NCI-H526 (cell line): ENCODE measurements around the gene RMI2.

Source experiments
- DNase-seq, 2 experiments: peaks; one replicate each; lab custom pipeline; 2025; lab: John Stamatoyannopoulos, UW

RMI2 gene

DNA sequence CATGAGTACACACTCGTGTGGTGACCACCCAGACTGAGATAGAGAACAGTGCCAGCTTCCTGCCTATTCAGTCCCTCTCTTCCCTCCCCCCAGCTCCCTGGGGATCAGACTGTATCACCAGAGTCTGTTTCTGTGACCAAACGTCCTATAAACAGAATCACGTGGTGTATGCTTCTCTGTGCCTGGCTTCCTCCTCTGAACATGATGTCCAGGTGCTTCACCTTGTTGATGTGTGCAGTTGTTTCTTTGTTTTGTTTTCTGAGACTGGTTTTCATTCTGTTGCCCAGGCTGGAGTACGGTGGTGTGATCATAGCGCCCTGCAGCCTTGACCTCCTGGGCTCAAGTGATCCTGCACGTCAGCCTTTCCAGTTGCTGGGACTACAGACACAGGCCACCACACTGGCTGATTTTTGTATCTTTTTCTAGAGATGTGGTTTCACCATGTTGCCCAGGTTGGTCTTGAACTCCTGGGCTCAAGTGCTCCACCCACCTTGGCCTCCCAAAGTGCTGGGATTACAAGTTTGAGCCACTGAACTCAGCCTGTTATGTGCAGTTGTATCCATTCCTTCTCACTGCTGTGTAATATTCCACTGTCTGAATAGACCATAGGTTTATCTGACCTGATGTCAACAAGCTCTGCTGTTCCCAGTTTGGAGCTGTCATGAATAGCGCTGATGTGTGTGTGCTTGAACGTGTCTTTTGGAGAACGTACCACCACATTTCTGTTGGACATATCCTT lies 35.2 kb upstream of the RMI2 start:
- DNase-seq, result peak in 1 of 2 experiments; percentile 17

DNA sequence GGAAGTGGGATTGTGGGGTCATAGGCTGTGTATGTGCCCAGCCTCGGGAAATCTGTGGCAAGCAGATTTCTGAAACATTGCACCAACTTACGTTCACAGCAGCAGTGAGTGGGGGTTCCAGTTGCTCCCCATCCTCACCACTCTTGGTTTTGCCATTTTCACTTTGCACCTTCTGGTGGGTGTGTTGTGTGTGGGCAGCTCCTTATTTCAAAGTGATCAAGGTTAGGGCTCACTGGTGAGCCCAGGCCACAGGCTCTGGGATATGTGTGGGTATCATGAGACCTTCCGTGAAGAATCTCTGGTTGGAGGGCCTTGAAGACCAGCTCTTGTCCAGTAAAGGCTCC lies 34.7 kb upstream of the RMI2 start:
- DNase-seq, result no peak

DNA sequence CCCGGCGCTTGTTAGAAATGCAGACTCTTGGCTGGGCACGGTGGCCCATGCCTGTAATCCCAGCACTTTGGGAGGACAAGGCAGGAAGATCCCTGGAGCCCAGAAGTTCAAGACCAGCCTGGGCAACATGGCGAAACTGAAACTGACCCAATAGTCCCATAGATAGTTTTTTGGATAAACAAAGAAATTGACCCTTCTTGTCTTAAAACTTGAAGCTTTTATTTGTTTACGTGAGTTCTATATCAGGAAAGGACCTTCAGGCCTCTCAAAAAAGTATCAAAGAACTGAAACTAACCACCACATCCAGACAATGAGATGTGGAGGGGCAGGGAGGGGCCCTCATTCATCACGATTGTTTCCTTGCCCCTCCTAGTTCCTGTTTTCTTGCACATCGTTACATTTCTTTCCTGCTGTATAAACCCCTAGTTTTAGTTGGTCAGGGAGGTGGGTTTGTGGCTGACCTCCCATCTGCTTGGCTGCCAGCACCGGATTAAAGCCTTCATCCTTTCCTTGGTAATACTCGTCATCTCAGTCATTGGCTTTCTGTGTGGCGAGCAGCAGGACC lies 34.2 kb upstream of the RMI2 start:
- no peak for DNase-seq

DNA sequence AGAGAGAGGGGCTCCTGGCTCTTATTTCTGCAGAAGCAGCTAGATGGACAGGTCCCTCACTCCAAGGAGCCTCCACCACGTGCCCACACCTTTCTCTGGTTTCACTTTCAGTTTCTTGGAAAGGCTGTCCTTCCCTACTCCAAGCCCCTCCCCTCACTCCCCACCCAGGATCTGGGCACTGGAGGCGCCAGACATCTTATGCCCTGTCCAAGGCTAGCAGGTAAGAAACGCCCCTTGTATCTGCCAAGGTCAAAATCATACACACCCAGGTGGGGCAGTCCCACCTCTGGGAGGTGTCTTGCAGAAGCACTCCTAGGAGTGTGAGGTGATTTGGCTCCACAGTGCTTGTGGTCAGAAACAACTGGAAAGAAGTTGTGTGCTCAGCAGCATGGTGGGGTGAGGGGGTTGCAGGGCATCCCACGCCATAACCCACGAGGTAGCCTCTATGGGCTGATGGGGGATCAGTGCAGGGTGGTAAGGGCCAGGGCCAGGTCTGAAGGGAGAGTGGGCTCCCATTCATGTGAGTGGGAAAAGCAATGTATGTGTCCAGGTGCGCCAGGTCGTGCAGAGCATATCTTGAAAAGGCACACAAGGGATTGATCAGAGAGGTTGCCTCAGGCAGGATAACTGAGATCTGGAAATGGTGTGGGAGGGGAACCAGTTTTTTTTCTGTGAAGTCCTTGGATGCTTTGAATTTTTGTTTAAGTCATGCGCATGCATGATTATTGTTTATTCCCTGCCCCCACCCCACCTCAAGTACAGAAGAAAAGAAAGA lies 32.4 kb upstream of the RMI2 start:
- peak; percentile 12 to 26 for DNase-seq

DNA sequence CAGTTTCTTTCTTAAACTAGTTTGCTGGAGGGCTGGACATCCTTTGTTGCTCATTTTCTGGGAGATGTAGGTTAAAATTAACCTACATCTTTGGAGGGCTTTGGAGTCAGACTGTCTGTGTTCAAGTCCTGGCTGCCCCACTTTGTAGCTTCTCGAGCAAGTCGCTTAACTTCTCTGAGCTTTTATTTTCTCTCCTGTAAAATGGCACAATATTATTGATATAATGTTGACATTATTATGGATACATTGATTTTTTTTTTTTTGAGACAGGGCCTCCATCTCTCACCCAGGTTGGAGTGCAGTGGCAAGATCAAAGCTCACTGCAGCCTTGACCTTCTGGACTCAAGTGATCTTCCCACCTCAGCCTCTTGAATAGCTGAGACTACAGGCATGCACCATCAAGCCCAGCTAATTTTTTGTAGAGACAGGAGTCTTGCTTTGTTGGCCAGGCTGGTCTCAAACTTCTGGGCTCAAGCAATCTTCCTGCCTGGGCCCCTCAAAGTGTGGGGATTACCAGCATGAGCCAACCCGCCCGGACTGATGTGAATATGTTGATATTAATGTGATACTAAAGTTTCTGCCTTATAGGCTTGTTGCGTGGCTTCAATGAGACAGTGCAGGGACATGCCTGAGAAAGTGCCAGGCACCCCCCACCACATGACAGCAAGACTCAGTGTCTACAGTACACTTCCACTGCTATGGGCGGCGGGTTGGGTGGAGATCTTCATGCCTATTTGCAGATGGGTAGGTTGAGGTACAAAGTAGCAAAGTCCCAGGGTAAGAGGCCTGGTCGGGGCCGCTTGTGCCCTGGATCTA lies 31.6 kb upstream of the RMI2 start:
- no peak for DNase-seq

DNA sequence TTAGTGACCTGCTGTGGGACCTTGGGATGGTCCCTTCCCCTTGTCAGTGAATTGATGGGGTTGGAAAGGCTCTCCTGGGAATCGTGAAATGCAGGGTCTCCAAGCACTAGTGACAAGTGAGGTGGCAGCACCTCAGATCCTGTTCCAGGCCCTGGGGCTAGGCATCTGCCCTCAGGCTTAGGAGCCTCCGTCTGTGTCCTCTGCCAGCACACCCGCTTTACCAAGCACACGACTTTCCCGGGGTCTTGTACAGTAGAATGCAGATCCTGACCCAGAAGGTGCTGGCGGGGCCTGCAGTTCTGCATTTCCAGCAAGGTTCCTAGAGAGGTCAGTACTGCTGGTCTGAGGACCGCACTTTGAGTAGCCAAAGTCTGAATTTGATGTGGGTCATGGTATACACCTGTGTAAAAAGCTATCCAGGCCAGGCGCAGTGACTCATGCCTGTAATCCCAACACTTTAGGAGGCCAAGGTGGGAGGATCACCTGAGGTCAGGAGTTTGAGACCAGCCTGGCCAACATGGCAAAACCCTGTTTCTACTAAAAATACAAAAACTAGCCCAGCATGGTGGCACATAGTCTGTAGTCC lies 30.9 kb upstream of the RMI2 start:
- DNase-seq, result no peak

DNA sequence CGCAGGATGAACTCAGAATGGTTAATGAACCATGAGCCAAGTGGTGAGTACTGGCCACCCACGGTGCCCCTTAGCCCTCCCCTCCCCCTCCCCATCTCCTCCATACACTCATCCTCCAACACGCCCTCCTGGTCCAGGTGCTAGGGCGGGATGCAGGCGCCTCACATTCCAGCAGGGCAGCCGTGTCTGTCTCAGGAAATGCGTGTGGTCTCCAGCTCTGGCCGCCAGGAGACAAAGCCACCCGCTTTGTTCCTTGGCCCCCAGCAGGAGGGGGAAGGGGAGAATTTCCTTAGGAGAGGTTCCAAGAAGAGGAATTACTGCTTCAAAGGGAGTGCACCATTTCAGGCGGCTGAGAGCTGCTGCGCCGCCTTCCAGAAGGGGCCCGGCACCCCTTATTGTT lies 29.7 kb upstream of the RMI2 start:
- DNase-seq, result no peak

DNA sequence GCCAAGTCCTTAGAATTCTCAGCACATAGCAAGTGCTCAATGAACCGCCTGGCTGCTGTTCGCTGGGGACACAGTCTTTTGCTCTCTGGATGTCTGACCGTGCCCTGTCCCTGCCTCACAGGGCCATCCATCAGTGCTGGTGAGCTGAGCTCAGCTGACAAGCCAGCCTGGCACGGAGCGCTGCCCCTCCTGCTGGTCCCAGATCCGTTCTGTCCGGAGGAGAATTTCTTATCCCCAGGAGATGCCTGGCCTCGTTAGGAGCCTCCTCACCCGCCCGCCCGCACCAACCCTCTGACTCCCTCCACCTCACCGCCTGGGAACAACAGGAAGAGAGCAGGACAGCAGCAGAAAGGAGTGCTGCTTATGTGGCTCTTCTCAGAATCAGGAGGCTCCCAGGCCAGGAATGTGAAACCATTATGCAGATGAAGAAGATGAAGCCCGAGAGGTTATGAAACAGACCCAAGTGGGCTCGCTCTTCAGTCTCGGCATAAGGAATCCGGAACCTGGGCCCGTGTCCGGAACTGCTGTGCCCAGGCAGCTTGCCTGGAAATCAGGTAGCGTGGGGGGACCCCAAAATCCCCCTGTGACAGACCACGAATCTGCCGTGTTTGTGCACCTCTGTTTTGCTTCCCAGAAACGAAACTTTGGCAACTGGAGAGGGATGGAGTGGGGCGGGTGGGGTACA lies 28.8 kb upstream of the RMI2 start:
- no peak for DNase-seq

DNA sequence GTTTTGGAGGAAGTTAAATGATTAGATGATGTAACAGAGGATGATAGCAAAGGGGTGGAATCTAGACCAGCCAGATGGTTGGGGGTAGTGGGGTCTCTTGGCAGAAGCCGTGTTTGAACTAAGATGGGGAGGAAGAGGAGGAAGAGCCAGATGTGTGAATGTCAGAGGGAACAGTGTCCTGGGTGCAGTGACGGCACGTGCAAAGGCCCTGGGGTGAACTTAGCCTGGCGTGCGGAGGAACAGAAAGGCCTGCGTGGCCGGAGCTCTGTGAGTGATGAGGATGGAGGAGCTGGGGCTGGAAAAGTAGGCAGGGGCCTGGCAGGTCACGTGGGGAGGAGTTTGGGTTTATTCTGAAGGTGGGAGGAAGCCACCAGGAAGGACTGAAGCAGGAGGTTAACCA lies 26.4 kb upstream of the RMI2 start:
- no peak for DNase-seq

DNA sequence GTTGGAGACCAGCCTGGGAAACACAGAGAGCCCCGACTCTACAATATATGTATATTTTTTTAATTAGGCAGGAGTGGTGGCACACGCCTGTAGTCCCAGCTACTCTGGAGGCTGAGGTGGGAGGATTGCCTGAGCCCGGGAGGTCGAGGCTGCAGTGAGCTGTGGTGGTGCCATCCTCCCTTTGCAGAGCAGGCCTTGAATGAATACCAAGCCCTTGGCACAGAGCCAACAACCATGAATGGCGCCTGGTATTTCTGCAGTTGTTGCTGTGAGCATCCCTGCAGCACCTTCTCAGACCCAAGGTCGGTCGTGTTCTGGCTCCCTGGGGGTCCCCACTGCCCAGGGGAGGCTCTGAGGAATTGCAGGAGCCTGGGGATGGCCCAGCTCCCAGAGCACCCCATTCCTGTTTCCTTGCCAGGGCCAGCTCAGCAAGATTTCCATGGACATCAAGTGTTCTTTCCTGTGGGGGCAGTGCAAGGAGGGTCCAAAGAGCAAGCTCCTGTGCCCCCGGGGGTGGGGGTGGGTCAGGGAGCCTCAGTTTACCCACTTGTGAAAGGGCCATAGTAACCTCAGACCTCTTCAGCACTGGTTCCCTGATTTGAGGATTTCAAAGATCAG lies 25.6 kb upstream of the RMI2 start:
- DNase-seq, result no peak

DNA sequence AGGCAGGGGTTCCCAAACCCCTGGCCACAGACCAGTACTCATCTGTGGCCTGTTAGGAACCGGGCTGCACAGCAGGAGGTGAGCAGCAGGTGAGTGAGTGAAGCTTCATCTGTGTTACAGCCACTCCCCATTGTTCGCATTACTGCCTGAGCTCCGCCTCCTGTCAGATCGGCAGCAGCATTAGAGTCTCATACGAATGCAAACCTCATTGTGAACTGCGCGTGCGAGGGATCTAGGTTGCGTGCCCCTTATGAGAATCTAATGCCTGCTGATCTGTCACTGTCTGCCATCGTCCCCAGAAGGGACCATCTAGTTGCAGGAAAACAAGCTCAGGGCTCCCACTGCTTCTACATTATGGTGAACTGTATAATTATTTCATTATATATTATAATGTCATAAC lies 25.1 kb upstream of the RMI2 start:
- DNase-seq, result peak in 1 of 2 experiments; percentile 18

DNA sequence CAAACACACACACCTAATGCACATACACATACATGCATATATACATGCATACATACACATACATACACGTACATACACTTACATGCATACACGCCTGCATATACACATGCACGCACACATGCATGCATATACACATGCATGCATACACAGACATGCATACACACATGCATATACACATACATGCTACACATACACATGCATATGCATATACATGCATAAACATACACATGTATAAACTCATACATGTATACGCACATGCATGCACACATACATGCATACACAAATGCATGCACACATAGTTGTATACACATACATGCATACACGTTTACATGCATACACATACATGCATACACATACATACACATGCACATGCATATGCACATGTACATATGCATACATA lies 23.6 kb upstream of the RMI2 start:
- DNase-seq, result no peak

DNA sequence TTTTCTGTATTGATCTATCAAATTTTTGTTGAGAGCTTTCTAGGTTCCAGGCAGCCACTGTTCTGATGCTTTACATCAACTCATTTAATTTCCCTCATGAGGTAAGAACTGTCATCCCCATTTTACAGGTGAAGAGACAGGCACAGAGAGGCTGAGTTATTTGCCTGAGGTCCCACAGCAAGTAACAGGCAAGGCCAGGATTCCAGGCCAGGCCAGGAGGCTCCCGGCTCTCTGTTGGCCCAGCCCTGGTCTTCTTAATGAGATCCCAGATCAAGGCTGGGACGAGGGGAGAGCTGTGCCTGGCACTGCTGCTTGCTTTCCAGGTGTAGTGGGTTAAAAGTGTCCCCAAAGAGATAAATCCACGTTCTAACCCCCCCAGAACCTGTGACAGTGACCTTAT lies 22.4 kb upstream of the RMI2 start:
- no peak for DNase-seq

DNA sequence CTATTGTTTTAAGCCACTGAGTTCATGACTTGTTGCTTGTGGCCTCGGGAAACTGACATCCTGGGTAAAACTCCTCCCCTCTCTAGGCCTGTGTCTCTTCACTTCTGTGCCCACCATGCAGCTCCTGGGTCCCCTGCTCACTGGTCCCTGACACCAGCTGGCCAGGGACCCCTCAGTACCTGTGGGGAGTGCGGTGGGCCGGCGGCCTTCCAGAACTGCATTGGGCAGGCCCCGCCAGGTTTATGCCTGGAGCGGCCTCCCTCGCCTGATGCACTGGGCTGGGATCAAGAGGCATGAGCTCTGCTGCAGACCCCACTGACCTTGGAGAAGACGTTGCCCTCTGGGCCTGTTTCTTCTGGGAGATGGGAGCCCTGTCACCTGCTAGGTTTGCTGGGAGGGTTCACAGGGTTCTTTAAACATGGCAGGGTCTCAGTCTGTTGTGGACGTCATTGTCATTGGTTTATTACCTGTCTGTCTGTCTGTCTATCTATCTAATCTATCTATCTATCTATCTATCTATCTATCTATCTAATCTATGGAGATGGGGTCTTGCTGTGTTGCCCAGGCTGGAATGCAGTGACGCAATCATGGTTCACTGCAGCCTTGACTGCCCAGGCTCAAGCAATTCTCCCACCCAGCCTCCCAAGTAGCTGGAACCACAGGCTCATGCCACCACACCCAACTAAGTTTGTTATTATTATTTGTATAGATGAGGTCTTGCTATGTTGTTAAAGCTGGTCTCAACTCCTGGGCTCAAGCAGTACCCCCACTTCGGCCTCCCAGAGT lies 21.5 kb upstream of the RMI2 start:
- DNase-seq, result no peak

DNA sequence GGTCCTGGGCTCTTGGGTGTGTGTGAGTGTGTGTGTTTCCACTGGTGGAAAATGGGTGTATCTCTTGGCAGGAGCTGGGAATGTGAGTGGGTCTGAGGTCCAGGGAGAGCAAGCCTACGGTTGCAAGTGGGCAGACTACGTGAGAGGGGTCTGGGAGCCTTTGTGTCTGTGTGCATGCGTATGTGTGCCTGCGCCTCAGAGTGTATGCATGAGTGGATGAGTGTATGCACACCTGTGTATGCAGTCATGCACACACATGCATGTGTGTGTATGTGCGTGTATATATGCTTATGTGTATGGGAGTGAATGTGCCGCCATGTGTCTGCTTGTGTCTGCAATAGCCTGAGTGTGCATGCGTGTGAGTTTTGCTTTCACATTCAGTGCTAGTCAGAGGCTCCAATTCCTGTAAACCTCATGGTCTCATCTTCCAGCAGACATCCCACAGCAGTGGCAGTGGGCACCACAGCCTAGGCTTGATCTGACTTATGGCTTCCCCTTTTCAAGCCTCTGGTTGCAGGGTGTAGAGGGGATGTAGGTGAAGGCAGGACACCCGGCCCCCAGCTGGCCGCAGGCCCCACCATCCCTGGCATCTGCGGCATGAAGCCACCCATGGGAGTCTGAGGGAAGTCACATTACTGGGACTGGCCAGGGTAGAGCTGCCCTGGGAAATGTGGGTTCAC lies 19.7 kb upstream of the RMI2 start:
- no peak for DNase-seq

DNA sequence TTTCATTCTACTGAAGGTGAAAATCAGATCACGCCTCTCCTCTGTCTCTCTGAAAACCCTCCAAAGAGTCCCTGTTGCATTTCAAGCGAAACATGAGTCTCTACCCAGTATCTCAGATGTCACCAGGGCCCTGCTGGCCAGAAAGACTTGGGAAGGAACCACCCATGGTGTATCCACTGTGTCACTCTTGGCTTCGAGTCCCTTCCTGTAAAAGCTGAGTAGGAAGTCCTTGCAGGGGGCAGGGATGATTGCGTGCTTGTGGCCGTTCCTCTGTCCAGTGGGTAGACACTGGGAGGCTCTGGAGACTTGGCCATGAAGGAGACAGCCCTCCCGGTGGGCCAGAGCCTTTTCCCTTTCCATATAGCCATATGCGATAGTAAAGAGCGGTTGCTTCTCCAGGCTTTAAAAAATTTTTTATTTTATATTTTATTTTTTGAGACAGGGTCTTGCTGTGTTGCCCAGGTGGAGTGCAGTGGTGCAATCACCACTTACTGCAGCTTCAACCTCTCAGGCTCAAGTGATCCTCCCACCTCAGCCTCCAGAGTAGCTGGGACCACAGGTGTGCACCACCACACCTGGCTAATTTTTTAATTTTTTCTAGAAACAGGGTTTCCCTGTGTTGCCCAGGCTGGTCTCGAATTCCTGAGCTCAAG lies 19.0 kb upstream of the RMI2 start:
- no peak for DNase-seq

DNA sequence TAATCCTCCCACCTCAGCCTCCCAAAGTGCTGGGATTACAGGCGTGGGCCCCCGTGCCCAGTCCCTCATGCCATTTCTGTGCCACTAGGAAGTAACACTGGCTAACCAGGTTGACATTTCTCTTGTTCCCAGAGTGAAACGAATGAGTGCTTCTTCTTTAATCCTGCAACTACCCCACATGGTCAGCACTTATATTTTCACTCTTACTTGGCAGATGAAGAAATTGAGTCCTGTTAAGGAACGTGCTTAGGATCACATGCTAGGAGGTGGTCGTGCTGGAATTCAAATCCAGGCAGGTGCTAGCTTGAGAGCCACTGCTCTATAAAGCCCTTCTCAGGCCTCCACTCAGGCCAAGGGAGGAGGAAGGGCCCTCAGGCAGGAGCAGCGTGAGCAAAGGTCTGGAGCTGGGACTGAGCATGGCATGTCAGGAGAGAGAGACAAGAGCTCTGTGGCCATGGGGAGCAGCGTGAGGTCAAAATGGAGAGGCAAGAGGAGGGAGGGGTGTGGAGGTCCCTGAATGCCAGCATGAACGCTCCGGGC lies 18.5 kb upstream of the RMI2 start:
- no peak for DNase-seq

DNA sequence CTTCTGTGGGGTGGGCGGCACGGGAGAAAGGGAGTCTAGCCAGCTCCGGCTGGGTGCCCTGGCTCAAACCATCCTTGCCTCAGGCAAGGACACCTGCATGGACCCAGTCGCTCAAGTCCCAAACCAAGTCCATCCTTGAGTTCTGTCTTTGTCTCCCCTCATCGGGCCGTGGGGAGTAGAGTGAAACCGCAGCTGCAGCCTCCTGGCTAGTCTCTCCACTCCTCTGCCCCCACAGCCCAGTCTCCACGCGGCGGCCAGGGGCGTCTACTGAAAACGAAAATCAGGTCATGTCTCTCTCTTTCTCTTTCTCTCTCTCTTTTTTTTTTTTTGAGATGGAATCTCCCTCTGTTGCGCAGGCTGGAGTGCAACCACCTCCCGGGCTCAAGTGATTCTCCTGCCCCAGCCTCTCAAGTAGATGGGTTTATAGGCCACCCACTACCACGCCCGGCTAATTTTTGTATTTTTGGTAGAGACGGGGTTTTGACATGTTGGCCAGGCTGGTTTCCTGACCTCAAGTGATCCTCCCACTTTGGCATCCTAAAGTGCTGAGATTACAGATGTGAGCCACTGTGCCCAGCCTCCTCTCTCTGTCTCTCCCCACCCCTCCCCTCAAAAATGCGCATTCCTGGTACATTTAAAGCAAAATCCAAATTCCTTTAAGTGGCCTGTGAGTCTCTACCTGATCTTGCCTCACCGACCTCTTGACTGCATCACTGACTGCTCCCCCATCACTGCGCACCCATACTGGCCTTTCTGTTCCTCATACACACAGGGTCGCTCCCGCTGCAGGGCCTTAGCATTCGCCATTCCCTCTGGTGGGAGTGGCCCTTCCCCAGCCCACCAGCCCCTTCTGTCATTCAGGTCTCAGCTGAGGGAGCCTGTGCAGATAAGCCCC lies 17.7 kb upstream of the RMI2 start:
- no peak for DNase-seq
